Smooth muscle cell of the brain vasculature (primary cell): ENCODE measurements around the gene SORT1.
"Not testable (repeated sequence)": the region's sequence is repeated elsewhere in the genome, so short reads cannot be mapped to it uniquely, and the experiment has no call there.

ENCODE experiments used
- DNase-seq: peaks from one replicate; pipeline ENCODE4 v3.0.0-alpha.2; 2012; ENCODE audit warnings: low read depth, low spot score

SORT1 gene

GRCh38 chr1:109299558-109300343 lies 98.0 kb downstream of the SORT1 start:
- peak; percentile 81 for DNase-seq

- peak; percentile 67 for DNase-seq
These were observed 98.8 kb downstream of the SORT1 start for GRCh38 chr1:109298666-109299557.

GRCh38 chr1:109296782-109297181 lies 100.9 kb downstream of the SORT1 start:
- DNase-seq: no peak

- no peak for DNase-seq
These were observed 101.9 kb downstream of the SORT1 start for GRCh38 chr1:109295712-109296415.

- no peak for DNase-seq
These were observed 103.2 kb downstream of the SORT1 start for GRCh38 chr1:109294481-109294880.

GRCh38 chr1:109293026-109293425 lies 104.7 kb downstream of the SORT1 start:
- DNase-seq: no peak

- DNase-seq: no peak
These were observed 105.4 kb downstream of the SORT1 start for GRCh38 chr1:109292364-109292763.

- DNase-seq: no peak
These were observed 106.7 kb downstream of the SORT1 start for GRCh38 chr1:109290998-109291397.

GRCh38 chr1:109290137-109290536 lies 107.6 kb downstream of the SORT1 start:
- no peak for DNase-seq

- DNase-seq: not testable (repeated sequence)
These were observed 111.0 kb downstream of the SORT1 start for GRCh38 chr1:109286762-109287161.

GRCh38 chr1:109283748-109284600 lies 113.7 kb downstream of the SORT1 start:
- DNase-seq: no peak

GRCh38 chr1:109282952-109283747 lies 114.6 kb downstream of the SORT1 start, which contains the start of gene PSRC1:
Gene PSRC1, minus strand, starts transcription at chr1:109283145.
- peak; percentile 91 for DNase-seq

- DNase-seq: no peak
These were observed 115.2 kb downstream of the SORT1 start for GRCh38 chr1:109282497-109282951.

- DNase-seq: no peak
These were observed 115.8 kb downstream of the SORT1 start for GRCh38 chr1:109281680-109282496.

GRCh38 chr1:109280862-109281261 lies 116.9 kb downstream of the SORT1 start:
- DNase-seq: no peak

GRCh38 chr1:109279615-109280278 lies 118.0 kb downstream of the SORT1 start:
- DNase-seq: no peak

- DNase-seq: no peak
These were observed 120.1 kb downstream of the SORT1 start for GRCh38 chr1:109277434-109278204.
